HK-2 (cell line): ENCODE data around the gene OR51B5.
A peak's percentile ranks its signal among the peaks of the same experiment; 100 is the strongest.
"Not testable (repeated sequence)": the region's sequence is repeated elsewhere in the genome, so short reads cannot be mapped to it uniquely, and the experiment has no call there.

Source experiments
- DNase-seq: peaks from one replicate; pipeline ENCODE4 v3.0.0-alpha.2; 2018; ENCODE audit not compliant: unreplicated experiment

Gene OR51B5, protein sequence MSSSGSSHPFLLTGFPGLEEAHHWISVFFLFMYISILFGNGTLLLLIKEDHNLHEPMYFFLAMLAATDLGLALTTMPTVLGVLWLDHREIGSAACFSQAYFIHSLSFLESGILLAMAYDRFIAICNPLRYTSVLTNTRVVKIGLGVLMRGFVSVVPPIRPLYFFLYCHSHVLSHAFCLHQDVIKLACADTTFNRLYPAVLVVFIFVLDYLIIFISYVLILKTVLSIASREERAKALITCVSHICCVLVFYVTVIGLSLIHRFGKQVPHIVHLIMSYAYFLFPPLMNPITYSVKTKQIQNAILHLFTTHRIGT

GRCh38 chr11:5343474-5344335 is at the start of gene OR51B5:
Gene OR51B5 (minus strand): TSS chr11:5343524. CDS start chr11:5343524, 0 bp downstream.
- no peak for DNase-seq

DNA sequence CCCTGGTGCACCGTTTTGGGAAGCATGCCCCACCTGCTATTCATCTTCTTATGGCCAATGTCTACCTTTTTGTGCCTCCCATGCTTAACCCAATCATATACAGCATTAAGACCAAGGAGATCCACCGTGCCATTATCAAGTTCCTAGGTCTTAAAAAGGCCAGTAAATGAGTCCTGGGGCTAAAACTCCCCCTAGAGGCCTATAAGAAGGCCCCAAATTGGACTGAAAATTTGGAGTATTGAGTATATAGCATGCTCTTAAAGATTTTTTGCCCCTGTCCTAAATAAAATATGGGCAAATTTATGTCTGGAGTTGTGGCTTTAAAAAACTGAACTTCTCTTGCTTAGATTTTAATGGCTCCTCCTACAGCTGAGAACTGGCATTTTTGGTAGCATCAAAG is 46.9 kb upstream of the OR51B5 start:
- DNase-seq, result no peak

DNA sequence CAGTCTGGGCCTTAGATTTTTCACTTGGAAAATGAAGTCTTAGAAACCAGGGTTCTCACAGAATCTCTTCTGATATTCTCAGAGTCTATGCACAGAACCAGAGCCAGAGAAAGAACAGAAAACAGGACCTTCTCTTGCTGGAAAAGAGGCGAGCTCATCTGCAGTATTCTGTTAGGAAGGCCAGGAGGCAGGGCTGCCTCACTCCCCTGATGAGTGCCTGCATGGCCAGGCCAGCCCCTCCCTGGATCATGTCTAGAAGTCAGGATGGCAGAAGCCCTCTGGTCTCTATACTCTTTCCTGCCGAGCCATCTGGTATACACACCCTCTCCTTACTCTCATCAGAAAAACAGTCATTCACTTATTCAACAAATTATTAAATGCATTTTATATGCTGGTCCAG is 41.0 kb upstream of the OR51B5 start:
- no peak for DNase-seq

GRCh38 chr11:5383576-5383975 is 40.3 kb upstream of the OR51B5 start, which contains the start of gene OR51M1:
Gene OR51M1 (plus strand): TSS chr11:5383812. CDS start chr11:5389399, 5,587 bp downstream.
- no peak for DNase-seq

GRCh38 chr11:5380740-5381342 is 37.5 kb upstream of the OR51B5 start:
- DNase-seq, result peak; percentile 35

- no peak for DNase-seq
Measured at GRCh38 chr11:5369789-5370188, 26.5 kb upstream of the OR51B5 start.

DNA sequence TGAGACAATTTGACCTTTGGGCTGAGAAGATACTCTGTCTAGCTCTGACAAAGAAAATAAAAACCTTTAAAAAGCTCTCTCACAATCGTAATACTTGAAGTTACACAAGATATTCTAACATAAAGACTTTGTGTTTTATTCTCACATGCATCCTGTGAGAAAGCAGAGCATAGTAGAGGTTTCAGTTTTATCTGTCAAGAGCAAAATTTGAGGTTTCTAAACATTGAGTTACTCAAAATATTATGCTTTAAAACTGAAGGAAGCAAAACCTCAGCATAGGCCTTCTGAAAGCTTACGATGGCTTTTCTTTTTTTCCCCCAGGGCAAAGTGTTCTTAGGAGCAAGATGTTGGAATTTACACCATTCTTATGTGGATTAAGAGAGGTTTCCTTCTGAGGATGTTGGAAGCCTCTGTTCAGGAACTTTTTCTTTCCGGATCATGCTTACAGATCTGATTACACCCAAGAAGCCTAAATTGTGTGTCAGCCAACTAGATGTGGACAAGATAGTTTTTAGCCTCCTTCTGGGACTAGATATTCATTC is 25.2 kb upstream of the OR51B5 start:
- no peak for DNase-seq

DNA sequence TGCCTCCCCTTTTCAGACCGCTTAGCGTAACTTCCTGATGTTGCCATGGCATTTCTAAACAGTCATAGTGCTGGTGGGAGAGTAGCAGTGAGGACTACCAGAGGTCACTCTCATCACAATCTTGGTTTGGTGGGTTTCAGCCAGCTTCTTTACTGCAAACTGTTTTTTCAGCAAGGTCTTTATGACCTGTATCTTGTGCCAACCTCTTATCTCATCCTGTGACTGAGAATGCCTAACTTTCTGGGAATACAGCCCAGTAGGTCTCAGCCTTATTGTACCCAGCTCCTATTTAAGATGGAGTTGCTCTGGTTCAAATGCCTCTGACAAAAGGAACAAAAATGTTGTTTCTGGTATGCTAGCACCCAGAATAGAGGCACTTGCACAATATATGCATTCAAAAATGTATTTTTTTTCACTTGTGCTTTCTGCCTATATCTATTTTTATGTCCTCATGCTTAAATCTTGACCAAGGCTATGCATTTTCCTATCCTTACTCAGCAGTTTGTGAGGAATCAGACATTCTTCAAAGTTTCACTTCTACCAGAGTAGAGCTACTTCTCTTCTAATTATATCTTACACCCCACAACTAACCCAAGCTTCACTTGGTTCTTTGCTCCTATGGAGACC is 24.2 kb upstream of the OR51B5 start:
- no peak for DNase-seq

- no peak for DNase-seq
Measured at GRCh38 chr11:5366856-5367255, 23.5 kb upstream of the OR51B5 start.

DNA sequence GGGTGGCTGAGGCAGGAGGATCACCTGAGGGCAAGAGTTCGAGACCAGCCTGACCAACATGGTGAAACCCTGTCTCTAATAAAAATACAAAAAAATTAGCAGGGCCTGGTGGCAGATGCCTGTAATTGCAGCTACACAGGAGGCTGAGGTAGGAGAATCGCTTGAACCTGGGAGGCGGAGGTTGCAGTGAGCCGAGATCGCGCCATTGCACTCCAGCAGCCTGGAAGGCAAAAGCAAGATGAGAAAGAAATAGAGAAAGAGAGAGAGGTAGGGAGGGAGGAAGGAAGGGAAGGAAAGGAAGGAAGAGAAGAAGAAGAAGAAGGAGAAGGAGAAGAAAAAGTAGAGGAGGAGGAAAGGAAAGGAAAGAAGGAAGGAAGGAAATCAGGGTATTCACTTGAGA is 23.0 kb upstream of the OR51B5 start:
- not testable (repeated sequence) for DNase-seq

DNA sequence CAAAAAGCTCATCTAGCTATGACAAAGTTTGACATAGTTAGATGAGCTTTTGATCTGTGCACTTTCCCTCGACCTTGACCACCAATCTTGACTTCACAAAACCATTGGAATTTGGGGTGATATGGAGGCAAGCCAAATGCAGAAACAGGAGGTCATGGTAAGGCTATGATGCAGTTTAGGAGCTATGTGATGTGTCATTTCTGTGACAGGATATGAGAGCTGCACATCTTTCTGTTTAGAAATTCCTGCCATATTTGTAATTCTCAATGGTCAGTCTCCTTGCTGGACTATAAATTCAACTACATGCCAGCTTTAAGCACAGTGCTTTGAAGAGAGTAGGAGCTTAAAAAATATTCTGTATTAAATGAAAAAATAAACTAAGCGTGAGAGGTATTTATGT is 20.9 kb upstream of the OR51B5 start:
- DNase-seq, result no peak

- no peak for DNase-seq
Measured at GRCh38 chr11:5363679-5364078, 20.4 kb upstream of the OR51B5 start.

DNA sequence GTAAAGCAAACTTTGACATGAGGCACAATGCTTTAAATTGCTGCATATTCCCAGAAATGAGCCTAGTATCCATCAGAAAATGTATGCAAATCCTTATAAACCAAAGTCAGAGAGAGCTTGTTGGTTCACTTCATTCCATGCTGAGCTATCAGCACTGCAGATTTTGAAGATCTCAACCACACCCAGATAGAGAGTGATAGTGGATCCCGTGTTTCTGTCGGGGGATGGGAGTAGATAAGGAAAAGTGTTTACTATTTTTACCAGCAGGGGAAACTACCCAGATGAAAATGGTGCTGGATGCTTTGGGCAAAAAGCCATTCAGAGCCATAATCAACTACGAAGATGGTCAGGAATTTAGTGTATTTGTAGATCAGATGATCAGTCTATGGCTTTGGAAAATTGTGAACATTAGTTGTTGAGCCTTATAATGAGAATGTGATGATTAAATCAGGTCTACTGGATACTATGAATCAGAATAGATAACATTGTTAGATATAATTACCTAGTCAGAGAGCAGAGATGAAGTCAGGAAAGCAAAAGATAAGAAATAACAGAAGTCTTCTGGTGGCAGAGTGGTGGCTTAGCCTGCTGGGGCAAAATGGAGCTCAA is 18.8 kb upstream of the OR51B5 start:
- DNase-seq, result no peak

DNA sequence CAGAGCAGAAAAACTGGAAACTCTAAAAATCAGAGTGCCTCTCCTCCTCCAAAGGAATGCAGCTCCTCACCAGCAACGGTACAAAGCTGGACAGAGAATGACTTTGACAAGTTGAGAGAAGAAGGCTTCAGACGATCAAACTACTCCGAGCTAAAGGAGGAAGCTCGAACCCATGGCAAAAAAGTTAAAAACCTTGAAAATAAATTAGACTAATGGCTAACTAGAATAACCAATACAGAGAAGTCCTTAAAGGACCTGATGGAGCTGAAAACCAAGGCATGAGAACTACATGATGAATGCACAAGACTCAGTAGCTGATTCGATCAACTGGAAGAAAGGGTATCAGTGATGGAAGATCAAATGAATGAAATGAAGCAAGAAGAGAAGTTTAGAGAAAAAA is 12.7 kb upstream of the OR51B5 start:
- not testable (repeated sequence) for DNase-seq

DNA sequence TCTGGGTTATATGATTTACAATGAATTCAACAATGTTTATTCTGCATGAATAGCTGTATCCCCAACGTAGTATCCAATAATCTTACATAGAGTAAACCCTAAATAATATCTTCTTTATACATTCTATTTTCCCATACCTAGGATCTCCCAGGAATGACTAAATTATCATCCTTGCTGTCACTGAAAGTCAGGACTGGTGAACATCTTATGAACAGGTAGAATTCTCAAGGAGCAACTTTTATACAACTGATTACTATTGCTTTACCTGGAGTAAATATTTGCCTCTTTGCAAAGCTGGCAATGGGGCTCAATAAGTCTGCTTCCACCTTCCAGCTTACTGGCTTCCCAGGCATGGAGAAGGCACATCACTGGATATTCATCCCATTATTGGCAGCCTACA is 7.9 kb upstream of the OR51B5 start, which contains the start of gene OR51B6:
Gene OR51B6 (plus strand): TSS at position 301 of the 400 bp plus-strand sequence. CDS start 0 bp downstream, at position 301.
- no peak for DNase-seq

- no peak for DNase-seq
Measured at GRCh38 chr11:5349550-5349949, 6.2 kb upstream of the OR51B5 start.

GRCh38 chr11:5348551-5349194 is 5.3 kb upstream of the OR51B5 start:
- DNase-seq, result no peak

GRCh38 chr11:5345831-5346230 is 2.5 kb upstream of the OR51B5 start:
- no peak for DNase-seq

DNA sequence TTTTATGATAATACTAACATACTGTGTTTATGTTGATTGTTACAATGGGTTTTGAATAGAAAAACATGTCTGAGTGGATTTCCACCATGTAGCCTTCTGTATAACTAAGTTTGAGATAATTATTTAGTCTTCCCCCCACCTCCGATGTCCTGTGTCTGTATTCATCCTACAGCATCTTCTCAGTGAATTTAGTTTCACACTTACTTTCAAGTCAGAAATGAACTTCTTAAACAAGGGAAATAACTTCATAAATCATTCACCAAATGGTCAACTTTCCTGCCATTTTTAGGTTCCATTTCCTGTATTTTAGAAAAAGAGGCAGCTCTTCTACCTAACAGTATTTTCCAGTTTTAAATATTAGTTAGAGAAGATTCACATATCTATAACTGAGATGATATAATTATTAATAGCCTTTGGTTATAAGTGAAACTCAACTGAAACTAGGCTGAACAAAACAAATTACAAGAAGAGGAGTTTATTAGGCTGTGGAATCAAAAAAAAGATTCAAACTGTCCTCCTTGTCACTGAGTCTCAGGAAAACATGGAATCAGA is 3.5 kb downstream of the OR51B5 start:
- no peak for DNase-seq

DNA sequence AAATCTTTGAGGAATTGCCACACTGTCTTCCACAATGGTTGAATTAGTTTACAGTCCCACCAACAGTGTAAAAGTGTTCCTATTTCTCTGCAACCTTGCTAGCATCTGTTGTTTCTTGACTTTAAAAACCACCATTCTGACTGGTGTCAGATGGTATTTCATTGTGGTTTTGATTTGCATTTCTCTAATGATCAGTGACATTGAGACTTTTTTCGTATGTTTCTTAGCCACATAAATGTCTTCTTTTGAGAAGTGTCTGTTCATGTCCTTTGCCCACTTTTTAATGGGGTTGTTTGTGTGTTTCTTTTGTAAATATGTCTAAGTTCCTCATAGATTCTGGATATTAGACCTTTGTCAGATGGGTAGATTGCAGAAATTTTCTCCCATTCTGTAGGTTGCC is 6.1 kb downstream of the OR51B5 start:
- DNase-seq, result not testable (repeated sequence)
